IMR-90 (cell line): ENCODE data around the gene NUP210. TPM values are rescaled to one million over a fixed set of nuclear protein-coding genes. Genes with fewer than 3 reads are reported as not detected.

Experiments used
- ATAC-seq: fragments of 200-7000 bp; cut with Tn5 transposase; 2 replicates; pipeline ENCODE4 v1.9.1; 2020; ENCODE audit warnings: low read depth, mild to moderate bottlenecking, moderate library complexity
- BruUV-seq: library from RNA; stranded (reverse); fragments of 400-500 nt; replicated peaks from 2 replicates; lab custom pipeline; 2021; lab: Mats Ljungman, UMichigan
- CTCF ChIA-PET: fragments of 300-600 bp; formaldehyde crosslinking; extraction: SDS; loops from one replicate; lab custom pipeline; 2021; ENCODE audit warnings: antibody characterized with exemption; lab: Yijun Ruan, JAX
- POLR2A ChIA-PET: fragments of 300-600 bp; sonication (Branson Sonifier 250); formaldehyde crosslinking; loops from one replicate; lab custom pipeline; 2022; ENCODE audit warnings: antibody characterized with exemption; ENCODE audit not compliant: unreplicated experiment; lab: Charles Lee
- DNase-seq: peaks from one replicate; pipeline ENCODE4 v3.0.0; 2013
- H2AFZ ChIP-seq: replicated peaks from 2 replicates; pipeline ENCODE3; 2013; ENCODE audit warnings: low read length, mild to moderate bottlenecking; ENCODE audit not compliant: poor library complexity
- H2AK5ac ChIP-seq: 2 replicates; pipeline ENCODE4 v1.6.1; 2013; ENCODE audit warnings: low read depth, low read length, inconsistent platforms
- H2AK9ac ChIP-seq: replicated peaks from 2 replicates; pipeline ENCODE3; 2013; ENCODE audit warnings: mild to moderate bottlenecking, low read depth, low read length, moderate library complexity; ENCODE audit not compliant: poor library complexity
- H2BK120ac ChIP-seq: 2 replicates; pipeline ENCODE4 v1.6.1; 2013; ENCODE audit warnings: low read depth, low read length, inconsistent platforms
- H2BK15ac ChIP-seq: 3 replicates; pipeline ENCODE4 v1.6.1; 2013; ENCODE audit warnings: low read depth, low read length, inconsistent platforms
- H2BK20ac ChIP-seq: 2 replicates; pipeline ENCODE4 v1.6.1; 2013; ENCODE audit warnings: low read depth, mild to moderate bottlenecking, inconsistent platforms, low read length, moderate library complexity
- H2BK5ac ChIP-seq: 2 replicates; pipeline ENCODE4 v1.6.1; 2013; ENCODE audit warnings: mild to moderate bottlenecking, low read depth, low read length, inconsistent platforms; ENCODE audit not compliant: poor library complexity, severe bottlenecking
- H3K14ac ChIP-seq: replicated peaks from 2 replicates; pipeline ENCODE4 v1.6.1; 2013; ENCODE audit warnings: low read depth, low read length, inconsistent platforms
- H3K18ac ChIP-seq: 2 replicates; pipeline ENCODE4 v1.6.1; 2013; ENCODE audit warnings: low read depth, low read length, control low read depth
- H3K23ac ChIP-seq: 2 replicates; pipeline ENCODE4 v1.6.1; 2013; ENCODE audit warnings: low read depth, low read length, inconsistent platforms
- H3K27ac ChIP-seq: 2 replicates; pipeline ENCODE4 v1.5.1; 2013; ENCODE audit warnings: mild to moderate bottlenecking, control low read depth, low read length; ENCODE audit not compliant: insufficient read depth
- H3K27me3 ChIP-seq: 2 replicates; pipeline ENCODE4 v1.6.1; 2013; ENCODE audit warnings: low read length; ENCODE audit not compliant: control insufficient read depth, insufficient read depth
- H3K36me3 ChIP-seq: 2 replicates; pipeline ENCODE4 v1.6.1; 2013; ENCODE audit warnings: low read length, mixed read lengths; ENCODE audit not compliant: control insufficient read depth, insufficient read depth
- H3K4ac ChIP-seq: 2 replicates; pipeline ENCODE4 v1.6.1; 2013; ENCODE audit warnings: low read depth, low read length, inconsistent platforms
- H3K4me1 ChIP-seq: 2 replicates; pipeline ENCODE4 v1.6.1; 2013; ENCODE audit warnings: low read length, mixed read lengths; ENCODE audit not compliant: control insufficient read depth, insufficient read depth
- H3K4me2 ChIP-seq: 2 replicates; pipeline ENCODE4 v1.6.1; 2013; ENCODE audit warnings: low read depth, mild to moderate bottlenecking, control low read depth, low read length, moderate library complexity
- H3K4me3 ChIP-seq: 2 replicates; pipeline ENCODE4 v1.5.1; 2013; ENCODE audit warnings: low read depth, mild to moderate bottlenecking, control low read depth, low read length, moderate library complexity; ENCODE audit not compliant: insufficient read depth
- H3K56ac ChIP-seq: 2 replicates; pipeline ENCODE4 v1.6.1; 2013; ENCODE audit warnings: low read length, inconsistent platforms; ENCODE audit not compliant: insufficient read depth; ENCODE audit errors: extremely low read depth
- H3K79me1 ChIP-seq, 2 experiments: 2 replicates each; pipeline ENCODE4 v1.6.1; 2013; ENCODE audit warnings: low read length in 2 of 2, inconsistent platforms in 1 of 2, low read depth in 1 of 2
- H3K9ac ChIP-seq: 2 replicates; pipeline ENCODE4 v1.6.1; 2013; ENCODE audit warnings: low read depth, low read length, control low read depth
- H3K9me1 ChIP-seq: 2 replicates; pipeline ENCODE4 v1.6.1; 2013; ENCODE audit warnings: low read length, inconsistent platforms; ENCODE audit not compliant: insufficient read depth
- H3K9me3 ChIP-seq: 2 replicates; pipeline ENCODE4 v1.6.1; 2013; ENCODE audit warnings: low read length; ENCODE audit not compliant: control insufficient read depth, insufficient read depth
- H4K20me1 ChIP-seq: 2 replicates; pipeline ENCODE4 v1.6.1; 2013; ENCODE audit warnings: low read length, inconsistent platforms; ENCODE audit not compliant: insufficient read depth
- H4K5ac ChIP-seq: 2 replicates; pipeline ENCODE4 v1.6.1; 2013; ENCODE audit warnings: mild to moderate bottlenecking, low read depth, low read length, control low read depth
- H4K8ac ChIP-seq, 2 experiments: 2 replicates each; pipeline ENCODE4 v1.6.1; 2013; ENCODE audit warnings: low read depth in 2 of 2, low read length in 2 of 2, control low read depth in 1 of 2, inconsistent platforms in 1 of 2
- H4K91ac ChIP-seq: 2 replicates; pipeline ENCODE4 v1.6.1; 2013; ENCODE audit warnings: low read depth, low read length, inconsistent platforms; ENCODE audit not compliant: insufficient read depth
- CEBPB ChIP-seq: IDR thresholded peaks from 2 replicates; pipeline ENCODE4 v1.6.1; 2012; ENCODE audit warnings: low read depth, low read length, improper control_type of control experiment
- CHD1 ChIP-seq: IDR thresholded peaks from 2 replicates; pipeline ENCODE4 v1.6.1; 2012; ENCODE audit warnings: low read depth, low read length, improper control_type of control experiment
- ELK1 ChIP-seq: fragments of 150-350 bp; IDR thresholded peaks from 2 replicates; pipeline ENCODE4 v1.6.1; 2016; ENCODE audit warnings: low read depth, mild to moderate bottlenecking, low read length, moderate library complexity, borderline replicate concordance
- FOS ChIP-seq: fragments of 150-350 bp; IDR thresholded peaks from 2 replicates; pipeline ENCODE4 v1.6.1; 2016; ENCODE audit warnings: low read depth, low read length
- MAFK ChIP-seq: IDR thresholded peaks from 2 replicates; pipeline ENCODE4 v1.6.1; 2012; ENCODE audit warnings: low read depth, low read length, improper control_type of control experiment
- MXI1 ChIP-seq: IDR thresholded peaks from 2 replicates; pipeline ENCODE4 v1.6.1; 2012; ENCODE audit warnings: low read depth, mild to moderate bottlenecking, low read length, moderate library complexity, borderline replicate concordance
- POLR2A ChIP-seq: IDR thresholded peaks from 2 replicates; pipeline ENCODE4 v1.6.1; 2012; ENCODE audit warnings: mild to moderate bottlenecking, low read depth, low read length
- RAD21 ChIP-seq: IDR thresholded peaks from 2 replicates; pipeline ENCODE4 v1.6.1; 2012; ENCODE audit warnings: low read length, improper control_type of control experiment
- RCOR1 ChIP-seq: IDR thresholded peaks from 2 replicates; pipeline ENCODE4 v1.6.1; 2012; ENCODE audit warnings: mild to moderate bottlenecking, low read length, improper control_type of control experiment; ENCODE audit not compliant: insufficient replicate concordance
- RFX5 ChIP-seq: IDR thresholded peaks from 2 replicates; pipeline ENCODE4 v1.8.0; 2012; ENCODE audit warnings: low read depth, mild to moderate bottlenecking, low read length, moderate library complexity
- WGBS, 2 experiments: methylation state at CpG; one replicate each; pipeline versions ENCODE4 v1.1.5 to v1.1.7; 2013; ENCODE audit warnings: missing lambda C conversion rate in 2 of 2; ENCODE audit not compliant: insufficient read length in 1 of 2; ENCODE audit errors: extremely low coverage in 2 of 2; 5-methylcytosine and 5-hydroxymethylcytosine counted together
- dilution Hi-C: fragments of 300-500 bp; cut with HindIII; formaldehyde crosslinking; loops from one replicate; pipeline ENCODE4 v1.14.3; 2018; ENCODE audit warnings: low sequenced_read_pairs; ENCODE audit not compliant: unreplicated experiment
- in situ Hi-C: fragments of 300-500 bp; cut with MboI; formaldehyde crosslinking; loops from 3 replicates; pipeline ENCODE4 v1.14.3; 2019; ENCODE audit warnings: low sequenced_read_pairs, inconsistent platforms, mixed read lengths
- intact Hi-C: fragments of 100-400 bp; cut with micrococcal nuclease; formaldehyde crosslinking; loops from 2 replicates; pipeline ENCODE4 v1.10.0; 2022
- polyA plus RNA-seq, 3 experiments: library from polyadenylated mRNA; depleted of rRNA; stranded (reverse); fragments of >200 nt; gene quantifications; 2 replicates each; pipeline ENCODE4 v1.2.3, GENCODE V29; 2012; ENCODE audit warnings: low replicate concordance in 1 of 3
- total RNA-seq: library from RNA; depleted of rRNA; stranded (reverse); fragments of >200 nt; gene quantifications from 2 replicates; pipeline ENCODE4 v1.2.3, GENCODE V29; 2012

The NUP210 gene
- total and polyA plus RNA-seq, 2 of the 4 experiments (the other 2 are of a cell fraction): under 0.01 to 0.03 TPM

- Histone ChIP-seq H2BK15ac (no peak overlapping the region), H3K23ac (no peak overlapping the region), H3K56ac (no peak overlapping the region), H3K18ac (no peak overlapping the region), H3K27me3 (peaks cover 12% of the 10 kb centered on the region; the same call in 1 of the 2 replicates), H3K4ac (no peak overlapping the region), H3K9me1 (peaks cover 4% of the 10 kb centered on the region; the same call in 1 of the 2 replicates), H3K4me3 (no peak overlapping the region), H4K20me1 (no peaks in the 10 kb centered on the region; the same call in 1 of the 2 replicates), H4K91ac (no peak overlapping the region), H3K79me1 (no peaks in the 10 kb centered on the region), H2BK120ac (no peak overlapping the region), H4K5ac (no peak overlapping the region), H2AK5ac (no peak overlapping the region), H2AK9ac (no peak overlapping the region), H2AFZ (no peak overlapping the region), H3K36me3 (no peaks in the 10 kb centered on the region), H3K27ac (no peak overlapping the region), H3K9ac (no peak overlapping the region), H3K4me2 (no peak overlapping the region), H3K4me1 (peaks cover 8% of the 10 kb centered on the region), H3K14ac (no peak overlapping the region), H4K8ac (no peak overlapping the region), H3K9me3 (no peaks in the 10 kb centered on the region), H2BK5ac (no peak overlapping the region), H2BK20ac (no peak overlapping the region)
- in situ Hi-C loops: no loop called here
- DNase-seq: no peak
- BruUV-seq: no TSS peak
- dilution Hi-C loops: no loop called here
- ChIA-PET POLR2A (no interaction called here), CTCF (no interaction called here)
- intact Hi-C loops: no loop called here
- WGBS, 2 experiments: no CpG with 5 or more reads among the region's 3 CpGs
- TF ChIP-seq POLR2A: no peak
- TF ChIP-seq RFX5: no peak
- no peak for TF ChIP-seq FOS
- TF ChIP-seq MAFK: no peak
- no peak for TF ChIP-seq MXI1
- no peak for TF ChIP-seq CEBPB
- no peak for TF ChIP-seq ELK1
- TF ChIP-seq RAD21: no peak
- TF ChIP-seq CHD1: no peak
- no peak for TF ChIP-seq RCOR1
- no peak for ATAC-seq
Measured at GRCh38 chr3:13348100-13348499, 72.0 kb downstream of the NUP210 start.
